ENCODE data around the gene TH. TPM values are rescaled to one million over a fixed set of nuclear protein-coding genes. Genes with fewer than 3 reads are reported as not detected.

Gene TH
- total and polyA plus RNA-seq, 2 experiments from 2014 or later, result 0.34 TPM; not detected in 1

- Histone ChIP-seq H4K20me1 (replicated peaks; ENCODE audit: insufficient read depth) (no peaks in the 10 kb centered on the region), H3K79me2 (replicated peaks; ENCODE audit: insufficient read depth) (no peaks in the 10 kb centered on the region), H3K27ac (ENCODE audit: low read depth) (no peak overlapping the region), H3K4me2 (no peak overlapping the region), H3K4me1 (ENCODE audit: insufficient read depth) (no peaks in the 10 kb centered on the region), H3K36me3 (ENCODE audit: insufficient read depth) (no peaks in the 10 kb centered on the region), H3F3A (replicated peaks; ENCODE audit: low read depth) (0 out of 2 replicates have a peak, but pooled peaks cover 2% of the 10 kb centered on the region), H3K9me2 (ENCODE audit: insufficient read depth) (no peaks in the 10 kb centered on the region), H3K4me3 (no peak overlapping the region), H3K27me3 (ENCODE audit: insufficient read depth) (no peaks in the 10 kb centered on the region), H2AFZ (no peak overlapping the region)
- ATAC-seq, result no peak
- Mint-ChIP-seq H3K27ac (no peak overlapping the region), H3K4me1 (peaks cover 6% of the 10 kb centered on the region; the same call in 1 of the 3 replicates), H3K9me3 (no peaks in the 10 kb centered on the region), H3K27me3 (ENCODE audit: insufficient read depth, low read depth, poor library complexity) (peaks cover 19% of the 10 kb centered on the region), H3K4me3 (no peak overlapping the region), H3K36me3 (ENCODE audit: low read depth) (no peaks in the 10 kb centered on the region)
- TF ChIP-seq EZH2 (IDR thresholded peaks at IDR 0.05; ENCODE audit: low read depth, unreplicated experiment), result no peak
- TF ChIP-seq ZNF462 (CRISPR knock-in tag; IDR thresholded peaks at IDR 0.05), result no peak
- no peak for TF ChIP-seq STAT1 (IDR thresholded peaks at IDR 0.05; ENCODE audit: unreplicated experiment)
- TF ChIP-seq EZH2phosphoT487 (IDR thresholded peaks at IDR 0.05; ENCODE audit: unreplicated experiment), result no peak
- no peak for TF ChIP-seq JUNB (IDR thresholded peaks at IDR 0.05; ENCODE audit: unreplicated experiment)
- no peak for TF ChIP-seq ZNF114 (CRISPR knock-in tag; IDR thresholded peaks at IDR 0.05)
- DNase-seq (ENCODE audit: low spot score), result no peak
These were observed 20.8 kb upstream of the TH start for GRCh38 chr11:2192435-2192834.

DNA sequence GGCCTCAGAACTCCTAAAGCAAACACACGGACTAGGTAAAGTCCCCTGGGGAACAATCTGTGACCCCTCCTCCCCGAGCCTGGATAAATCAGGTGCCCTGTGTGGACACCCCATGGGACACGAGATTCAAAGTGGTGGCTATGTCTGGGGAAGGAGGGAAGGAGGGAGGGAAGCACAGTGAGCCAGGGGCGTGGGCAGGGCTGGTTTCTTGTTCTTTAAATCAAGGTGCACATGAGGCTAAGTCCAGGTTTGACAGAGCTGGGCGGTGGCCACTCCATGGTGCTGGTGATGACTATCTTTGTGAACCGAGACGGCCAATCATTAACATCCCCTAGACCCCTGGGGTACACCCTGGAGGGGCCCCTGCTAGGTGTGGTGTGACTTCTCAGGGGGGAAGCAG, 20.3 kb upstream of the TH start:
- H3K4me3 Mint-ChIP-seq, result no peak overlapping the region
- 0 out of 2 replicates have a peak, but pooled peaks cover 6% of the 10 kb centered on the region for H3F3A ChIP-seq (replicated peaks; ENCODE audit: low read depth)
- no peaks in the 10 kb centered on the region for H4K20me1 ChIP-seq (replicated peaks; ENCODE audit: insufficient read depth)
- no peak overlapping the region for H3K4me2 ChIP-seq
- H3K36me3 ChIP-seq (ENCODE audit: insufficient read depth), result no peaks in the 10 kb centered on the region
- H3K79me2 ChIP-seq (replicated peaks; ENCODE audit: insufficient read depth), result no peaks in the 10 kb centered on the region
- H3K36me3 Mint-ChIP-seq (ENCODE audit: low read depth), result no peaks in the 10 kb centered on the region
- ATAC-seq, result no peak
- DNase-seq (ENCODE audit: low spot score), result no peak
- H3K27ac ChIP-seq (ENCODE audit: low read depth), result no peak overlapping the region
- H3K4me1 Mint-ChIP-seq, result peaks cover 6% of the 10 kb centered on the region; the same call in 1 of the 3 replicates
- H2AFZ ChIP-seq, result no peak overlapping the region
- no peak overlapping the region for H3K4me3 ChIP-seq
- H3K9me2 ChIP-seq (ENCODE audit: insufficient read depth), result no peaks in the 10 kb centered on the region
- no peaks in the 10 kb centered on the region for H3K4me1 ChIP-seq (ENCODE audit: insufficient read depth)
- no peak overlapping the region for H3K27ac Mint-ChIP-seq
- H3K9me3 Mint-ChIP-seq, result no peaks in the 10 kb centered on the region
- H3K27me3 ChIP-seq (ENCODE audit: insufficient read depth), result no peaks in the 10 kb centered on the region
- H3K27me3 Mint-ChIP-seq (ENCODE audit: insufficient read depth, low read depth, poor library complexity), result peaks cover 15% of the 10 kb centered on the region
- TF ChIP-seq POLR2AphosphoS5 (IDR thresholded peaks at IDR 0.05; ENCODE audit: low read depth) (no peak), CTCF (conservative IDR thresholded peaks at IDR 0.05; ENCODE audit: low read depth in 2 of 2) (no peak), ZNF114 (CRISPR knock-in tag; IDR thresholded peaks at IDR 0.05) (no peak), EZH2 (IDR thresholded peaks at IDR 0.05; ENCODE audit: low read depth, unreplicated experiment) (no peak)

Data from GM23338 (cell line).